Cardiac fibroblast (primary cell): Measurements from ENCODE around the gene FNIP2.
A peak's percentile ranks its signal among the peaks of the same experiment; 100 is the strongest.
"Not testable (repeated sequence)": the region's sequence is repeated elsewhere in the genome, so short reads cannot be mapped to it uniquely, and the experiment has no call there.

Experiments
- DNase-seq, 2 donors: peaks; one replicate each; pipeline versions ENCODE4 v3.0.0 to v3.0.0-alpha.2; 2010; ENCODE audit warnings: low read depth in 2 of 2
- H3K4me3 ChIP-seq, 2 donors: replicated peaks in 1 of 2; 1 replicate in 1 of 2; 2 replicates in 1 of 2; pipeline ENCODE4 v1.5.1; 2011; ENCODE audit warnings: low read depth in 2 of 2, low read length in 2 of 2, mild to moderate bottlenecking in 2 of 2, moderate library complexity in 1 of 2
- CTCF ChIP-seq: IDR thresholded peaks from one replicate; pipeline ENCODE4 v1.5.1; 2011; ENCODE audit warnings: low read depth, mild to moderate bottlenecking, low read length, inconsistent platforms

The FNIP2 gene

GRCh38 chr4:158885564-158885963 lies 116.7 kb downstream of the FNIP2 start:
- no peak overlapping the region for H3K4me3 ChIP-seq
- TF ChIP-seq CTCF = no peak
- no peak for DNase-seq

- H3K4me3 ChIP-seq = no peak overlapping the region
- no peak for TF ChIP-seq CTCF
- no peak for DNase-seq
Observed at GRCh38 chr4:158890294-158890693, 121.5 kb downstream of the FNIP2 start.

- no peak for TF ChIP-seq CTCF
- H3K4me3 ChIP-seq = no peak overlapping the region
- no peak for DNase-seq
Observed at GRCh38 chr4:158891256-158891655, 122.4 kb downstream of the FNIP2 start.

- no peak for TF ChIP-seq CTCF
- DNase-seq = no peak
- H3K4me3 ChIP-seq = no peak overlapping the region
Observed at GRCh38 chr4:158894826-158895225, 126.0 kb downstream of the FNIP2 start.

GRCh38 chr4:158895797-158896576 lies 127.2 kb downstream of the FNIP2 start:
- no peak overlapping the region for H3K4me3 ChIP-seq
- TF ChIP-seq CTCF = peak; percentile 17
- DNase-seq = peak; percentile 49 to 53

- not testable (repeated sequence) for H3K4me3 ChIP-seq
- DNase-seq = peak; percentile 64 to 78
Observed at GRCh38 chr4:158896577-158897238, 127.9 kb downstream of the FNIP2 start.

- H3K4me3 ChIP-seq, DNase-seq: not testable (repeated sequence)
Observed at GRCh38 chr4:158900408-158900807, 131.6 kb downstream of the FNIP2 start.
